Liver (tissue), 3 donors: ENCODE results near the gene EDDM3A.
A peak's percentile ranks its signal among the peaks of the same experiment; 100 is the strongest.

Experiments
- JUND ChIP-seq, 2 donors: IDR thresholded peaks; 2 replicates each; pipeline ENCODE4 v1.6.1; 2016; ENCODE audit warnings: antibody characterized with exemption in 2 of 2
- SP1 ChIP-seq: IDR thresholded peaks from 2 replicates; pipeline ENCODE4 v1.6.1; 2018; ENCODE audit warnings: antibody characterized with exemption, mild to moderate bottlenecking
- YY1 ChIP-seq: IDR thresholded peaks from 2 replicates; pipeline ENCODE4 v1.6.1; 2016; ENCODE audit warnings: antibody characterized with exemption, mild to moderate bottlenecking
- TF ChIP-seq, protein P1 (sequence below): fragments of 150-350 bp; IDR thresholded peaks from 2 replicates; pipeline ENCODE4 v1.5.1; 2017; ENCODE audit warnings: improper control_type of control experiment, low read depth, low read length; ENCODE audit not compliant: missing input control
- TF ChIP-seq, protein P2 (sequence below): IDR thresholded peaks from 2 replicates; pipeline ENCODE4 v1.6.1; 2016; ENCODE audit warnings: antibody characterized with exemption, mild to moderate bottlenecking
- donor health status: healthy.
- donor health status: healthy.

DNA sequence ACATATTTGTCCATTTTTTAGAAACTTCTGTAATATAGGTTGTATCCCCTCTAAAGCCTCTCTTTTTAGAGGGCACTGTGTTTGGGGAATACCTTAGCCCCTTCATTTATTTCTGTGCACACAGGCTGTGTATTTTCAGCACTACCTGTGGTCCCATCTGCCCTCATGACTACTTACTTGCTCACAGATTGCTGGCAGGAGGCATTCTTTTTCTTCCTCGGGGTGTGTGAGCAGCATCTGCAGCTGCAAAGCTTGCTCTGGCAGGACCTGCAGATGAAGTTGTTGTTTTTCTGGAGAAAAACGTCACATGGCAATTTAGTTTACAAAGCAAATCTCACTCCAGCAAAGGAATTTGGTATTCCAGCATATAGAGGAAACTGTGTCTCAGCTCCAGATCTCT lies 32.8 kb upstream of the EDDM3A start:
- TF ChIP-seq, protein P1, sequence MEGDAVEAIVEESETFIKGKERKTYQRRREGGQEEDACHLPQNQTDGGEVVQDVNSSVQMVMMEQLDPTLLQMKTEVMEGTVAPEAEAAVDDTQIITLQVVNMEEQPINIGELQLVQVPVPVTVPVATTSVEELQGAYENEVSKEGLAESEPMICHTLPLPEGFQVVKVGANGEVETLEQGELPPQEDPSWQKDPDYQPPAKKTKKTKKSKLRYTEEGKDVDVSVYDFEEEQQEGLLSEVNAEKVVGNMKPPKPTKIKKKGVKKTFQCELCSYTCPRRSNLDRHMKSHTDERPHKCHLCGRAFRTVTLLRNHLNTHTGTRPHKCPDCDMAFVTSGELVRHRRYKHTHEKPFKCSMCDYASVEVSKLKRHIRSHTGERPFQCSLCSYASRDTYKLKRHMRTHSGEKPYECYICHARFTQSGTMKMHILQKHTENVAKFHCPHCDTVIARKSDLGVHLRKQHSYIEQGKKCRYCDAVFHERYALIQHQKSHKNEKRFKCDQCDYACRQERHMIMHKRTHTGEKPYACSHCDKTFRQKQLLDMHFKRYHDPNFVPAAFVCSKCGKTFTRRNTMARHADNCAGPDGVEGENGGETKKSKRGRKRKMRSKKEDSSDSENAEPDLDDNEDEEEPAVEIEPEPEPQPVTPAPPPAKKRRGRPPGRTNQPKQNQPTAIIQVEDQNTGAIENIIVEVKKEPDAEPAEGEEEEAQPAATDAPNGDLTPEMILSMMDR, result no peak
- TF ChIP-seq, protein P2, sequence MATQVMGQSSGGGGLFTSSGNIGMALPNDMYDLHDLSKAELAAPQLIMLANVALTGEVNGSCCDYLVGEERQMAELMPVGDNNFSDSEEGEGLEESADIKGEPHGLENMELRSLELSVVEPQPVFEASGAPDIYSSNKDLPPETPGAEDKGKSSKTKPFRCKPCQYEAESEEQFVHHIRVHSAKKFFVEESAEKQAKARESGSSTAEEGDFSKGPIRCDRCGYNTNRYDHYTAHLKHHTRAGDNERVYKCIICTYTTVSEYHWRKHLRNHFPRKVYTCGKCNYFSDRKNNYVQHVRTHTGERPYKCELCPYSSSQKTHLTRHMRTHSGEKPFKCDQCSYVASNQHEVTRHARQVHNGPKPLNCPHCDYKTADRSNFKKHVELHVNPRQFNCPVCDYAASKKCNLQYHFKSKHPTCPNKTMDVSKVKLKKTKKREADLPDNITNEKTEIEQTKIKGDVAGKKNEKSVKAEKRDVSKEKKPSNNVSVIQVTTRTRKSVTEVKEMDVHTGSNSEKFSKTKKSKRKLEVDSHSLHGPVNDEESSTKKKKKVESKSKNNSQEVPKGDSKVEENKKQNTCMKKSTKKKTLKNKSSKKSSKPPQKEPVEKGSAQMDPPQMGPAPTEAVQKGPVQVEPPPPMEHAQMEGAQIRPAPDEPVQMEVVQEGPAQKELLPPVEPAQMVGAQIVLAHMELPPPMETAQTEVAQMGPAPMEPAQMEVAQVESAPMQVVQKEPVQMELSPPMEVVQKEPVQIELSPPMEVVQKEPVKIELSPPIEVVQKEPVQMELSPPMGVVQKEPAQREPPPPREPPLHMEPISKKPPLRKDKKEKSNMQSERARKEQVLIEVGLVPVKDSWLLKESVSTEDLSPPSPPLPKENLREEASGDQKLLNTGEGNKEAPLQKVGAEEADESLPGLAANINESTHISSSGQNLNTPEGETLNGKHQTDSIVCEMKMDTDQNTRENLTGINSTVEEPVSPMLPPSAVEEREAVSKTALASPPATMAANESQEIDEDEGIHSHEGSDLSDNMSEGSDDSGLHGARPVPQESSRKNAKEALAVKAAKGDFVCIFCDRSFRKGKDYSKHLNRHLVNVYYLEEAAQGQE, result peak; percentile 69
- TF ChIP-seq SP1 (no peak), YY1 (no peak), JUND (IDR thresholded peaks at IDR 0.05) (no peak)
